Upper lobe of right lung (tissue), 1 donor: ENCODE data around the gene CRIP3. TPM values are rescaled to one million over a fixed set of nuclear protein-coding genes. Genes with fewer than 3 reads are reported as not detected.

Experiments
- ATAC-seq: fragments of 200-7000 bp; cut with Tn5 transposase; one replicate; pipeline ENCODE4 v1.9.1; 2020; ENCODE audit warnings: mild to moderate bottlenecking, moderate library complexity
- DNase-seq: peaks from one replicate; pipeline ENCODE4 v3.0.0-alpha.2; 2020
- H3K27ac ChIP-seq: fragments of 200-600 bp; one replicate; pipeline ENCODE4 v1.8.0; 2022
- H3K27me3 ChIP-seq: fragments of 200-600 bp; one replicate; pipeline ENCODE4 v1.8.0; 2022; ENCODE audit warnings: mild to moderate bottlenecking
- H3K36me3 ChIP-seq: fragments of 200-600 bp; one replicate; pipeline ENCODE4 v1.8.0; 2022
- H3K4me1 ChIP-seq: fragments of 200-600 bp; one replicate; pipeline ENCODE4 v1.8.0; 2022
- H3K4me3 ChIP-seq: fragments of 200-600 bp; one replicate; pipeline ENCODE4 v1.8.0; 2022; ENCODE audit warnings: mild to moderate bottlenecking
- H3K9me3 ChIP-seq: fragments of 200-600 bp; one replicate; pipeline ENCODE4 v1.8.0; 2022
- CTCF ChIP-seq: fragments of 200-600 bp; IDR thresholded peaks from one replicate; pipeline ENCODE4 v1.8.0; 2022; ENCODE audit warnings: antibody characterized with exemption
- intact Hi-C: fragments of 100-400 bp; cut with DNase I; formaldehyde crosslinking; loops from one replicate; pipeline ENCODE4 v1.11.0; 2022
- total RNA-seq: library from RNA; stranded (reverse); fragmentation: NEBNext Ultra II Directional; extraction: Animal tissue kit (Norgen Biotek cat#: 25700); gene quantifications from one replicate; pipeline ENCODE4 v1.2.1, GENCODE V29; 2021
- donor health status: DM: no; HTN: yes; CAD: no; lungs with severe emphysema.

Gene CRIP3
- total RNA-seq, 1 donor from 2014 or later: 0.90 TPM

- Histone ChIP-seq H3K9me3 (no peaks in the 10 kb centered on the region), H3K27ac (no peak overlapping the region), H3K4me3 (no peak overlapping the region), H3K4me1 (no peaks in the 10 kb centered on the region), H3K36me3 (no peaks in the 10 kb centered on the region), H3K27me3 (peaks cover 11% of the 10 kb centered on the region)
- TF ChIP-seq CTCF: no peak
- DNase-seq (no peak), ATAC-seq (no peak)
- intact Hi-C loops: no loop called here
These were observed 9.0 kb downstream of the CRIP3 start for GRCh38 chr6:43299338-43300293.

- Histone ChIP-seq H3K9me3 (no peaks in the 10 kb centered on the region), H3K27me3 (peaks cover 11% of the 10 kb centered on the region), H3K4me3 (no peak overlapping the region), H3K36me3 (no peaks in the 10 kb centered on the region), H3K4me1 (no peaks in the 10 kb centered on the region), H3K27ac (no peak overlapping the region)
- no peak for TF ChIP-seq CTCF
- DNase-seq: no peak
- no peak for ATAC-seq
- intact Hi-C loops: no loop called here
These were observed 9.9 kb downstream of the CRIP3 start for GRCh38 chr6:43298565-43299337.

- no peak within 1 kb of the TSS for H3K27ac ChIP-seq
- intact Hi-C loops: no loop called here
- ATAC-seq (no peak), DNase-seq (no peak)
- no peak within 1 kb of the TSS for H3K4me3 ChIP-seq
- no peaks in the 10 kb centered on the region for H3K9me3 ChIP-seq
- H3K4me1 ChIP-seq: no peaks in the 10 kb centered on the region
- peaks cover 11% of the 10 kb centered on the region for H3K27me3 ChIP-seq
- TF ChIP-seq CTCF: no peak
- no peaks in the 10 kb centered on the region for H3K36me3 ChIP-seq
These were observed 10.7 kb downstream of the CRIP3 start, which contains the start of gene SLC22A7 for GRCh38 chr6:43297644-43298564. Gene SLC22A7 (plus strand): TSS chr6:43298260. CDS start chr6:43298359, 99 bp downstream.

GRCh38 chr6:43296780-43297497 is 11.7 kb downstream of the CRIP3 start:
- ATAC-seq (no peak), DNase-seq (no peak)
- Histone ChIP-seq H3K27ac (no peak overlapping the region), H3K27me3 (peaks cover 11% of the 10 kb centered on the region), H3K4me3 (no peak overlapping the region), H3K36me3 (no peaks in the 10 kb centered on the region), H3K4me1 (no peaks in the 10 kb centered on the region), H3K9me3 (no peaks in the 10 kb centered on the region)
- no peak for TF ChIP-seq CTCF
- intact Hi-C loops: no loop called here
